Measurements from ENCODE around the gene SLC35F1.

DNA sequence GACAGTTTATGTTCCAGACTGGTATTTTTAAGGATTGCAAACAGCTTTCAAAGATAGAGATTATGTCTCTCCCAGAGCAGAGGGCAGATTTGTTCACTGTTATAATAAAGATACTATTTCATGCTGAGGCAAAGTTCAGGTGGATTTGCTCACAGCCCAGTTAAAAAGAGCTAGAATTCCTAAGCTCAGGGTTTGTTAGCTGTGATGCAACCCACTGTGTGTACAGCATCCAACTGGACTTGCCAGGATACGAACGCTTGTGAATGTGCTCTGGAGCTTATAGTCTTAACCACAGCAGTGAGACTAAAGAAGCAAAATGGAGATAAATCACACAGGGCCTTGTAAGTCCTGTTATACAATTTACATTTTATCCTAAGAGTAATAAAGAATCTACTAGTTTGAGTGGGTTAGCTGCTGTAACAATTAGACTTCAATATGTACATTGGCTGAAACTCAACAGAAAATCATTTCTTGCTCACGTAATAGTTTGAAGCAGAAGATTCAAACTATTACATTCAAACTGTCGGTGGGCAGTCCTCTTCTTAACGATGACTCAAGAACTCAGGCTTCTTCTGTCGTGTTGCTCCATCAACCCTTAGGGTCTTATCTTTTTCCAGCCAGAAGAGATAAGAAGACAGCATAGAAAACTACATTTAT is 437.1 kb downstream of the SLC35F1 start:
- TF ChIP-seq, protein P1, sequence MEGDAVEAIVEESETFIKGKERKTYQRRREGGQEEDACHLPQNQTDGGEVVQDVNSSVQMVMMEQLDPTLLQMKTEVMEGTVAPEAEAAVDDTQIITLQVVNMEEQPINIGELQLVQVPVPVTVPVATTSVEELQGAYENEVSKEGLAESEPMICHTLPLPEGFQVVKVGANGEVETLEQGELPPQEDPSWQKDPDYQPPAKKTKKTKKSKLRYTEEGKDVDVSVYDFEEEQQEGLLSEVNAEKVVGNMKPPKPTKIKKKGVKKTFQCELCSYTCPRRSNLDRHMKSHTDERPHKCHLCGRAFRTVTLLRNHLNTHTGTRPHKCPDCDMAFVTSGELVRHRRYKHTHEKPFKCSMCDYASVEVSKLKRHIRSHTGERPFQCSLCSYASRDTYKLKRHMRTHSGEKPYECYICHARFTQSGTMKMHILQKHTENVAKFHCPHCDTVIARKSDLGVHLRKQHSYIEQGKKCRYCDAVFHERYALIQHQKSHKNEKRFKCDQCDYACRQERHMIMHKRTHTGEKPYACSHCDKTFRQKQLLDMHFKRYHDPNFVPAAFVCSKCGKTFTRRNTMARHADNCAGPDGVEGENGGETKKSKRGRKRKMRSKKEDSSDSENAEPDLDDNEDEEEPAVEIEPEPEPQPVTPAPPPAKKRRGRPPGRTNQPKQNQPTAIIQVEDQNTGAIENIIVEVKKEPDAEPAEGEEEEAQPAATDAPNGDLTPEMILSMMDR (IDR thresholded peaks at IDR 0.05), result no peak
- no peak for TF ChIP-seq EZH2 (IDR thresholded peaks at IDR 0.05; ENCODE audit: borderline replicate concordance, insufficient read depth, low read depth, low read length, poor library complexity, severe bottlenecking)
